Activated CD4-positive, alpha-beta T cell treated with anti-CD3 and anti-CD28 coated beads, Interleukin-2, amount 50 U/mL, for 1 hour (primary cell): ENCODE data around the gene SLC8A1.

ENCODE experiments used
- DNase-seq: peaks from one replicate; pipeline ENCODE4 v3.0.0-alpha.2; 2020

Gene SLC8A1

GRCh38 chr2:40260437-40260836, 191.5 kb downstream of the SLC8A1 start:
- DNase-seq = no peak

DNA sequence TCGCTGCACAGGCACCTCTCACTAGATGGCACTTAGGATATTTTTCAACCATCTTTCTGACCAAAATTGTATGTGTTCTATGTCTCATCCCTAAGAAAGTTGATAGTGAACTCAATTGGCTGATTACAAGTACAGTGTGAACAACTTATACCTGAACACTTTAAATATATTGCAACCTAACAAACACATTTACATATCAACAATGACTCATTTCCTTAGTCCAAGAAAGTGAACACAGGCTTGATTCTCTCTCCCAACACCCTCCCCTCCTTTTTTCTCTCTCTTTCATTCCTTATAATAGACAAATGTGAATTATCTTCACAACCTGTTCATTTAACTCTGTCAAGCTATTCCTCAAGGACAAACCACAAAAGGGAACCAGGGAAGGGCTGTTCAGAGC, 192.0 kb downstream of the SLC8A1 start:
- no peak for DNase-seq

GRCh38 chr2:40258135-40258457, 193.8 kb downstream of the SLC8A1 start:
- no peak for DNase-seq

- no peak for DNase-seq
Observed at GRCh38 chr2:40257340-40258134, 194.4 kb downstream of the SLC8A1 start.

DNA sequence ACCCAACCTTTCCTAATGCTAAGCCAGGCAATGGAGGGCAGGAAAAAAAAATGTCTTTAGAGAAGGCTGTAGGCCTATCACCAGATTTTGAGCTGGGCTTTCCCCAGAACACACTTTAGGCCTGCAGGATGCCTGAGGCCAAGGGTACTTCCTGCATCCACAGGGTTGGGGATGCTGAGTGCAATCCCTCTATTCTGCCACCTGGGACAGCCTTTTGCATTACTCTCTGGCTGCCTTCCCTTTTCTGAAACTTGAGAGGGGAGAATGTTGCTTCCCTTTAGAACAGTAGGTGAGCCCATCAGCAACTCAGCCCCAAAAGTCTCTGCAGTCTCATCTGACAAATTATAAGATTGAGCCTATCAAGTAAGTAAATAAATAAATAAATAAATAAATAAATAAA, 195.2 kb downstream of the SLC8A1 start:
- DNase-seq = no peak

DNA sequence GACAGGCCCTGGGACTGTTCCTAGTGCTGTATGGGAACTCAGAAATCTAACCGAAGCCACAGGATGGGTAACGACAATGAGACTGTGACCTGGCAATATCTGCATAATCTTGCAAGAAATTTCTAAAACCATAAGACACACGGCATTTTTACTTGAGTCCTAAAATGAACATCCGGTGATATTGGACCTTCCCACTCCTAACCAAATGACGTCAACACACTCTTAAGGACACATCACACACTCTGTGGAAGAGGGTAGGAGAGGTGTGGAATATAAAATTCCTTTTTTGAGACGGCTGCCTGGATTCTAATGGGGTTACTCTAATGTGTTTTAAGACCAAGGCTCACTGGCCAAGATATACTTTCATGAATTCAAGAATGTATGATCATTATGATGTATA, 195.9 kb downstream of the SLC8A1 start:
- DNase-seq = no peak

GRCh38 chr2:40255103-40255502, 196.8 kb downstream of the SLC8A1 start:
- DNase-seq = no peak

DNA sequence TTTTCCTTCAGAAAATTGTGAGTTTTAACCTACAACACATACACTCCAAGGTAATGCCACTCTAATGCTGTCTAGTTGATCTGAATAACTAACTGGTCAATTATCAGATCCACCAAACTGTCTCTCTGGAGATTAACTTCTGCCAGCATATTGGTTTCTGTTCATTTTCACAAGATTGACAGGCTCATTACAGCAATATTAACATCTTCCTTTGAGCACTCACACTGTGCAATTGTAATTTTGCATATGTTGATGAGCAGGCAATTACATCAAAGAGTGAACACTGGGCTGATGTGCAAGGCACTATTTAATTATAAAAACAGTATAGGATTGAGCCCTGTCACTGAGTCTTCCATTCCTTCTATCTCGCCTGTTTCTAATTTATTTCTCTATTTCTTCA, 197.3 kb downstream of the SLC8A1 start:
- no peak for DNase-seq

- no peak for DNase-seq
Observed at GRCh38 chr2:40251137-40251536, 200.8 kb downstream of the SLC8A1 start.

GRCh38 chr2:40249577-40249976, 202.3 kb downstream of the SLC8A1 start:
- DNase-seq = no peak

DNA sequence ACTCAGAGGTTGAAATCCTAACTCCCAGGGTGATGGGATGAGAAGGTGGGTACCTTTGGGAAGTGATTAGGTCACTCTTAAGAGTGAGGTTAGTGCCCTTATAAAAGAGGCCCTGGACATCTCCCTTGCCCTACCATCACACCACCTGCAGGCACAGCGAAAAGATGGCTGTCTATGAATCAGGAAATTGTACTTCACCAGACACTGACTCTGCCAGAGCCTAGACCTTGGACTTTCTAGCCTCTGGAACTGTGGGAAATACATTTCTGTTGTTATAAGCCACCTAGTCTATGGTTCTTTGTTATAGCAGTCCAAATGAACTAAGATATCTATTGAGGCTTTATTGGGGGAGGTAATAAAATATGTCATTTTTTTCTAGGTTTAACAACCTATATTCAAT, 203.6 kb downstream of the SLC8A1 start:
- no peak for DNase-seq

GRCh38 chr2:40244675-40245074, 207.2 kb downstream of the SLC8A1 start:
- DNase-seq = no peak

GRCh38 chr2:40244251-40244650, 207.6 kb downstream of the SLC8A1 start:
- DNase-seq = no peak

DNA sequence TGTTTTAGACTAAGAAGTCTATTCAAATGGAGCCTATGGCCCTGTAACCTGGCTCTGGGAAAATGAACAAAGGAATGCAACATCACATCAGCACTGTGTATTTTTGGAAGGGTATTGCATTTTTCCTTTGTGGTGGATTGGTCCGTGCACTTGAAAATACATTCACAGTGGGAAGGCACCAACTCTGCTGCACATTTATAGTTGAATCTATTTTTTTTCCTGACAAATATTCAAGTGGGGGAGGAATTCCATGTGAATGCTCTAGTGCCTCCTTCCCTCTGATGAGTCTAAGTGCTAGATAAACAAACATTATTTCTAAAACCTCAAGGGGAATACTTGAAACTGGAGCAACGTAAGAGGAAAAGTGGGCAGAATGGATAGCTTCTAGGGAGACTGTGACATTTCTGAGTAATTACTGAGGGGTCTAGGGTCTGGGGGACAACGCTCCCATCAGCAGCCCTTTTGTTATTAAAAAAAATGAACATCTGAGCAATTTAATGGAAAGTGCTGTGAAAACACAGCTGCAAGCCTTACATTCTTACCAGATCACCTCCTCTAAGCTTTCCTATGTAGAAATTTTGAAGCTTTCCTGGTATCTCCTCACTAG, 208.2 kb downstream of the SLC8A1 start:
- no peak for DNase-seq

- DNase-seq = no peak
Observed at GRCh38 chr2:40242315-40242714, 209.6 kb downstream of the SLC8A1 start.

DNA sequence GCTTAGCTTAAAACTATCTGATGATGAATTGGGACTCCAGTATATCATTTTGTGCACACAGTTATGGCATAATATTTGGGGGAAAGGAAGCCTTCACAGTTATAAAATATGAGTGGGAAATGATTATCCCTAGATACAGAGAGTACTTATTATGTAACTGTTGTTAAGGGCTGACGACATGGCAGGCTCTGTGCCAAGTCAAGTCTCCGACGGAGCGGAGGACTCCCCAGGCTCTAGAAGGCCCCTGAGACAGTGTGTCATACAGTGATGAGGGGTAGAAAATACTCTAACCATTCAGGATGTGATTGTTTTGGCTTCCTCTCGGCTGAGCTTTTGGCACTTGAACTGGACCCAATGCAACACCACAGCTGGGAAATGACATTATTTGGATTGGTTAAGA, 211.8 kb downstream of the SLC8A1 start:
- DNase-seq = no peak

GRCh38 chr2:40230707-40231432, 221.0 kb downstream of the SLC8A1 start:
- DNase-seq = no peak

DNA sequence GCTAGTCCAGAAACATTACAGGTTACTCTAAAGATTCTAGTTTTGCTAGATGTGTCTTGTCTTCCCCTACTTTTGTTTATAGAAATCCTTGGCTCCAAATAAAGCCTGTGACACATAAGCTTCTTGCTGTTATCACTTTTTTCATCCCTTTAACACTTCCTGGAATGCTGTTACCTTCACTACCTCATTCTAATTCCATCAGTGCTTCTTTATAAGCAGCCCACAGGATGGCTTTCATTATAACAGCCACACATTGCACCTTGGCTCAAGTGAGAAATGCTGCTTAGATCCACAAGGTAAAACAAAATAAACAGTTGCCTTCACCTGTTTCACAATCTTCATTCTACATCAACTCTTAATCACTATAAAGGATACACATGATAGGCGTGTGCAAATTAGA, 221.7 kb downstream of the SLC8A1 start:
- DNase-seq = no peak

DNA sequence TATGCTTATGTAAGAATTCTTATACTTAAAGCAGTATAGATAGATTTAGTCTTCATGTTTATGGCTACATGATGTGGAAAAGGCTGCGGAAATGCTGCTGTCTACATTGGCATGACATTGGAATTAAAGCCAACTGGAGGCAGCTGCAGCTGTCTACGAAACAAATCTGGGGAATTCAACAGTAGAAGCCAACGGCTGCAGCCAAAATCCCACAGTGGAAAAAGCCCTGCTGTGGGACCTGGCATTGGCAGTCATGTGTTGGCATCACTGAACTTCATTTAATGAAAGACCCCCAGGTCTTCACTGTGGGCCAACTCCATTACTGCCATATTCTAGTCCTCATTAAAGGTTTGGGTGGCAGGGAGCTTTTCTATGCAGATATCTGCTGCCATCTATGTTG, 223.6 kb downstream of the SLC8A1 start:
- DNase-seq = no peak

DNA sequence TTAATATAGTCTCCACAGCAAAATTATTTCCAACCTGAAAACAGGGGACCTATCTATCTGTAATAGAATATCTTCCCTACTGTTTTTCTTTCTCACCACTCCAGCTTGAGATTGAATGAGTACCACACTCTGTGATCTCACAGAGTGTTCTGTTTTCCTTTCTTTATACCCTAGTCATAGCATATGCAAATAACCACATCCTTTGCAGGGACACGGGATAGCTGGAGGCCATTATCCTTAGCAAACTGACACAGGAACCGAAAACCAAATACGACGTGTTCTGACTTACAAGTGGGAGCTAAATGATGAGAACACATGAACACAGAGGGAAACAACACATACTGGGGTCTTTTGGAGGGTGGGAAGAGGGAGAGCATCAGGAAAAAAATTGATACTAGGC, 224.7 kb downstream of the SLC8A1 start:
- no peak for DNase-seq

- DNase-seq = no peak
Observed at GRCh38 chr2:40226637-40227036, 225.3 kb downstream of the SLC8A1 start.

- no peak for DNase-seq
Observed at GRCh38 chr2:40225670-40226210, 226.2 kb downstream of the SLC8A1 start.

DNA sequence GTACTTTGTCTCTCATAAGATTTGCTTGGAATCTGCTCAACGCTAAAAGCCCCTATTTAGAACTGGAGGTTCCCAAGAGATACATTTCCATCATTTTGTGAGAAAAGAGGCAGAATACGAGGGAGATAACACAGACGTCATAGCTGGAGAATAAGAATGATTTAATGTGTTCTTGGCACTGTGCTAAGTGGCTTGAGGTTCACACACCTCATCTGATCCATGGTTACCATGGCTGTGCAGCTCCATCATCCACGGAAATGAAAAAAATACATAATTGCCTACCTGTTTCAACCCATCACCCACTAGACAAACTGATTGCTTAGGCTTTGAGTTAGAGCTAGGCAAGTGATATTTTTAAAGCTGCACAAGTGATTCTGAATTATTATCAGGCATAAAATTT, 227.6 kb downstream of the SLC8A1 start:
- DNase-seq = no peak
